Vagina (tissue), 2 donors: ENCODE data around the gene DNMT3A.

Source experiments
- POLR2AphosphoS5 ChIP-seq, 2 donors: sonication (generic); formaldehyde crosslinking; IDR thresholded peaks; one replicate each; pipeline ENCODE4 v1.9.0; 2017; ENCODE audit warnings: antibody characterized with exemption in 2 of 2, mild to moderate bottlenecking in 2 of 2, low read depth in 1 of 2; ENCODE audit not compliant: insufficient read depth in 1 of 2
- TF ChIP-seq, protein P1 (sequence below), 3 experiments: fragments of 450-650 bp in 2 of 3; fragments of 200-600 bp in 1 of 3; sonication (generic) in 1 of 3; IDR thresholded peaks; one replicate each; pipeline ENCODE4 v1.5.1; 2017 to 2019; ENCODE audit warnings: antibody characterized with exemption in 3 of 3, mild to moderate bottlenecking in 2 of 3, moderate library complexity in 2 of 3

DNA sequence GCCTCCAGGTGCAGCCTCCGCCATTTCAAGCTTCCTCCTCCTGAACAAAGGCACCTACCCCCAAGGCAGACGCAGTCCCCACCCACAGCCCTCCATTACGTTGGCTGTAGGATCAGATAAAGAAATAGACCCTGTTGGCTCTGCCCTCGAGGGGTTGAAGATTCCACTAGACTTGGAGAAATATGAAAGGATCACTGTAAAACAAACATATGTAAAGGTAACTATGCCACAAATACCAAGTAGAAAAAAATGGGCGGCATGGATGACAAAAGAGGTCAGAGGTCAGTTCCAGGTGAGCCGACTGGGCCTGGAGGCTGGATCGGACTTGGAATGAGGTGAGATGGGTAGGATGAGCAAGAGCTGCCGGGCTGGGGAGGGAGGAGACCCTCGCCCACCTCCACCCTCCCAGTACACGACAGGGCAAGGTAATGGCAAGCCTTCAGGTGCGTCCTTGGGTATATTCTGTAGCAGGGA is 88.5 kb downstream of the DNMT3A start:
- TF ChIP-seq, protein P1, sequence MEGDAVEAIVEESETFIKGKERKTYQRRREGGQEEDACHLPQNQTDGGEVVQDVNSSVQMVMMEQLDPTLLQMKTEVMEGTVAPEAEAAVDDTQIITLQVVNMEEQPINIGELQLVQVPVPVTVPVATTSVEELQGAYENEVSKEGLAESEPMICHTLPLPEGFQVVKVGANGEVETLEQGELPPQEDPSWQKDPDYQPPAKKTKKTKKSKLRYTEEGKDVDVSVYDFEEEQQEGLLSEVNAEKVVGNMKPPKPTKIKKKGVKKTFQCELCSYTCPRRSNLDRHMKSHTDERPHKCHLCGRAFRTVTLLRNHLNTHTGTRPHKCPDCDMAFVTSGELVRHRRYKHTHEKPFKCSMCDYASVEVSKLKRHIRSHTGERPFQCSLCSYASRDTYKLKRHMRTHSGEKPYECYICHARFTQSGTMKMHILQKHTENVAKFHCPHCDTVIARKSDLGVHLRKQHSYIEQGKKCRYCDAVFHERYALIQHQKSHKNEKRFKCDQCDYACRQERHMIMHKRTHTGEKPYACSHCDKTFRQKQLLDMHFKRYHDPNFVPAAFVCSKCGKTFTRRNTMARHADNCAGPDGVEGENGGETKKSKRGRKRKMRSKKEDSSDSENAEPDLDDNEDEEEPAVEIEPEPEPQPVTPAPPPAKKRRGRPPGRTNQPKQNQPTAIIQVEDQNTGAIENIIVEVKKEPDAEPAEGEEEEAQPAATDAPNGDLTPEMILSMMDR (IDR thresholded peaks at IDR 0.05): no peak
- no peak for TF ChIP-seq POLR2AphosphoS5 (IDR thresholded peaks at IDR 0.05; ENCODE audit: insufficient read depth in 1 of 2, low read depth in 1 of 2)
